GM18867 (cell line): Measurements from ENCODE around the gene C1QTNF12.

Experiments used
- ATAC-seq: cut with Tn5 transposase; IDR thresholded peaks from one replicate; pipeline ENCODE4 v1.9.1; 2021; ENCODE audit warnings: mild to moderate bottlenecking, moderate library complexity; ENCODE audit not compliant: unreplicated experiment

The C1QTNF12 gene, protein sequence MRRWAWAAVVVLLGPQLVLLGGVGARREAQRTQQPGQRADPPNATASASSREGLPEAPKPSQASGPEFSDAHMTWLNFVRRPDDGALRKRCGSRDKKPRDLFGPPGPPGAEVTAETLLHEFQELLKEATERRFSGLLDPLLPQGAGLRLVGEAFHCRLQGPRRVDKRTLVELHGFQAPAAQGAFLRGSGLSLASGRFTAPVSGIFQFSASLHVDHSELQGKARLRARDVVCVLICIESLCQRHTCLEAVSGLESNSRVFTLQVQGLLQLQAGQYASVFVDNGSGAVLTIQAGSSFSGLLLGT

GRCh38 chr1:1246577-1247340, at the start of gene C1QTNF12:
Gene C1QTNF12, minus strand, starts transcription at chr1:1246722. Its CDS starts 32 bp downstream, at chr1:1246690.
- ATAC-seq: no peak

DNA sequence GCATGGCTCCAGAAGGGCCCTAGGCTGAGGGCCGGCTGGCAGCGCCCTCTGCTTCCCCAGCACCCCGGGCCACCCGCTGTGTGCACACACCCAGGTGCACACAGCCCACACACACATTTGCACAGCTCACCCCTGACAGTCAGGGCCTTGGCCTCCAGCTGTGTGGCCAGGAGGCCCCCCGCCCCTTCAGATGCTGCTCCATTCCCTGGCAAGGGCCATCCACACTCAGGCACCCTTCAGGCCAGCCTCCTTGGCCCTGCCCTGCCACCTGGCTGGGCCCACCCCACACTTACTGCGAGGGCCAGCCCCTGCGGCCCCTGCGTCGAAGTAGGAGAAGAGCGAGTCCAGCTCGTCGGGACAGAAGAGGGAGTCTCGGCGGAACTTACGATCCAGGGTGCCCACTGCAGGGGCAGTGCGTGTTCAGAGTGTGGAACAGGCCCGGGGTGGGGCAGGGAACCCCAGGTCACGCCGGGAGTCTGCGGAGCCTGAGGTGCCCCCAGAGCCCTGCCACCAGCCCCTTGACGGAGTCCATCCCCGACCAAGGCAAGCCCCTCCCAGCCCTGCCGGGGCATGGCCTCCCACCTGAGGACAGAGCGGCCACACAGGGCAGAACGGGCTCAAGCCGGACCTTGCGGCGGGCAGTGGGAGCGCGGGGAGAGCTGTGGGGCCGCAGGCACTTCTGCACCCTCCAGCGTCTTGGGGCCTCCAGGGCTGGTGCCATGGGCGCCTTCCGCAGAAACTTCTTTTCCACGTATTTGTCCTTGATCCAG, 48.8 kb upstream of the C1QTNF12 start:
- no peak for ATAC-seq

GRCh38 chr1:1294250-1294890, 47.8 kb upstream of the C1QTNF12 start:
- no peak for ATAC-seq

GRCh38 chr1:1293263-1294249, 47.0 kb upstream of the C1QTNF12 start:
- ATAC-seq: no peak

DNA sequence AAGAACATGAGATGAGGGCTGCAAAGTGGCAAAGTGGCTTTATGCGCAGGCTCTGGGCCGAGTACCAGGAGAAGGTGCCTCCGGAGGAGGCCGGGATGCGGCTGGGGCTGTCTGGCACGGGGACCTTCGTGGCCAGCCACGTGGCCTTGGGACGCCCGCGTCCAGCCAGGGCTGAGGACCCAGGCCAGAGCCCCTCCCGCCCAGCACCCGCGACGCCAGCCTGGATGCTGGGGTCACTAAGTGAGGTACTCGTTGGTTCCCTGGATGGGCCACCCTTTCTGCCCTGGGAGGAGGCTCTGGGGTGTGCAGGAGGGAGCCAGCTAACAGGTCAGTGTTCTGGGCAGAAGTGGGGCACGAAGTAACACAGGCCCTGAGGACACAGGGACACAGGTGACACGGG, 46.3 kb upstream of the C1QTNF12 start:
- no peak for ATAC-seq

GRCh38 chr1:1292442-1292779, 45.9 kb upstream of the C1QTNF12 start:
- no peak for ATAC-seq

DNA sequence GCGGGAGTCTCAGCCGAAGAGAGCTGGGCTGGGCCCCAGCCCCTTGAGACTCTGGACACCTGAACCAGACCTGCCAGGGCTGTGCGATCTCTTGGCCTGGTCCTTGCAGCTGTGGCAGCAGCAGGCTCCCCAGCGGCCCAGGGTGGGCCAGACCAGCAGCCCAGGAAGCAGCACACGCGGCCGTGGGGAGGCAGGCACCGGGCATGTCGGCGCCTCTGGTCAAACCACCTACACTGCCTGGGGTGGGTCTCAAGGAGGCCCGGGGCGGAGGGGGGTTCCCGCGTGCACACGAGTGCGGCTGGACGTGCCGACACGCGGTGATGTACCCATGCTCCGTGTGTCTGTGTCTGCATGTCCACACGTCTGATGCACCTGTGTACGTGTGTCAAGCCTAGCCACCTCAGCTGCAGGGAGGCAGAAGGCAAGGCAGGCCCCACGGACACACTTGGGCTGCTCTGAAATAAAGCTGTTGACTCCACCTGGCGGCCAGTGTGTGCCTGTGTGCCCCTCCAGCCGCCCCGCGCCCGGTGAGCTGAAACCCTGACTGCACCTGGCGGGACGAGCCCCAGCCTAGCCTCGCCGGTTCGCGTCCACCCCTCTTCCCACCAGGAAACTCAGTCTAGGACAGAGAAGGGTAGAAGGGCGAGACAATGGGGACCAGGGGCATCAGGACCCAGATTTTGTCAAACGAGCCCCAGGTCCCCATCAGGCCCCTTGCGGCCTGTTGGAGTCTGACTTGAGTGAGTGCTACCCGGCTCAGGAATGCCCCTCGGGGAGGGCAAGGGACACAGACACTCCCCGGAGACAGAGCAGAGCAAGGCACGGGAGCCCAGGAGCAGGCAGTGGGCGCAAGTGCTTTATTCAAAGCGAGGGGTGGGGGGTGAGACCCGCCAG, 45.3 kb upstream of the C1QTNF12 start:
- ATAC-seq: peak; percentile 46

- no peak for ATAC-seq
Observed at GRCh38 chr1:1291023-1291528, 44.6 kb upstream of the C1QTNF12 start.

DNA sequence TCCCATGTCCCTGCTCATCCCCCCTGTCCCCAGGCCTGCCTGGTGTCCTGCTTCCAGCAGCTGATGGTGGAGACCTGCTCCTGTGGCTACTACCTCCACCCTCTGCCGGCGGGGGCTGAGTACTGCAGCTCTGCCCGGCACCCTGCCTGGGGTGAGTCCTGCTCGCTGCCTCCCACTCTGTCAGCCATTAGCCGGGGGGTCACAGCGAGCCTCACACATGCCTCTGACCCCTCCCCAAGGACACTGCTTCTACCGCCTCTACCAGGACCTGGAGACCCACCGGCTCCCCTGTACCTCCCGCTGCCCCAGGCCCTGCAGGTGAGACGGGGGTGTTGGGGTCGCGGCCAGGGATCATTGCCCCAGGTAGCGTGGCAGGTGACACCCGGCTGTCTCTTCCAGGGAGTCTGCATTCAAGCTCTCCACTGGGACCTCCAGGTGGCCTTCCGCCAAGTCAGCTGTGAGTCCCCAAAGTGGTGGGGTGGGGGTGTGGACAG, 43.8 kb upstream of the C1QTNF12 start:
- no peak for ATAC-seq

GRCh38 chr1:1287288-1288110, 41.0 kb upstream of the C1QTNF12 start:
- no peak for ATAC-seq

GRCh38 chr1:1286313-1287261, 40.1 kb upstream of the C1QTNF12 start:
- ATAC-seq: no peak

DNA sequence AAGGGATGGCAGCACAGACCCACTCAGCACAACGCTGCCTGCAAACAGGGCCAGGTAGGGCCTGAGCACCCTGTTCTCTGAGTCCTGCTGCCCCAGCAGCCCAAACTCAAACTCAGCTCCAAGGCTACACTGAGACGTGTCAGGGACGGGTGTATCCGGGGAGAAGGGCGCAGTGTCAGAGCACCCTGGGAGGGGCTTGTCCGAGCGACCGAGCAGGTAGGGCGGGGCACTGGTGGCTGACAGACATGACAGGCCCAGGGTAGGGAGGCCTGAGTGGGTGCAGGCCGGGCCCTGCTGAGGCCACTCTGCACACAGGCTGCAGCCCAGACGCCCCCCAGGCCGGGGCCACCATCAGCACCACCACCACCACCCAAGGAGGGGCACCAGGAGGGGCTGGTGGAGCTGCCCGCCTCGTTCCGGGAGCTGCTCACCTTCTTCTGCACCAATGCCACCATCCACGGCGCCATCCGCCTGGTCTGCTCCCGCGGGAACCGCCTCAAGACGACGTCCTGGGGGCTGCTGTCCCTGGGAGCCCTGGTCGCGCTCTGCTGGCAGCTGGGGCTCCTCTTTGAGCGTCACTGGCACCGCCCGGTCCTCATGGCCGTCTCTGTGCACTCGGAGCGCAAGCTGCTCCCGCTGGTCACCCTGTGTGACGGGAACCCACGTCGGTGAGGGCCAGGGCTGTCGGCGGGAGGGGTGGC, 39.2 kb upstream of the C1QTNF12 start:
- ATAC-seq: no peak

- ATAC-seq: no peak
Observed at GRCh38 chr1:1285102-1285571, 38.6 kb upstream of the C1QTNF12 start.

DNA sequence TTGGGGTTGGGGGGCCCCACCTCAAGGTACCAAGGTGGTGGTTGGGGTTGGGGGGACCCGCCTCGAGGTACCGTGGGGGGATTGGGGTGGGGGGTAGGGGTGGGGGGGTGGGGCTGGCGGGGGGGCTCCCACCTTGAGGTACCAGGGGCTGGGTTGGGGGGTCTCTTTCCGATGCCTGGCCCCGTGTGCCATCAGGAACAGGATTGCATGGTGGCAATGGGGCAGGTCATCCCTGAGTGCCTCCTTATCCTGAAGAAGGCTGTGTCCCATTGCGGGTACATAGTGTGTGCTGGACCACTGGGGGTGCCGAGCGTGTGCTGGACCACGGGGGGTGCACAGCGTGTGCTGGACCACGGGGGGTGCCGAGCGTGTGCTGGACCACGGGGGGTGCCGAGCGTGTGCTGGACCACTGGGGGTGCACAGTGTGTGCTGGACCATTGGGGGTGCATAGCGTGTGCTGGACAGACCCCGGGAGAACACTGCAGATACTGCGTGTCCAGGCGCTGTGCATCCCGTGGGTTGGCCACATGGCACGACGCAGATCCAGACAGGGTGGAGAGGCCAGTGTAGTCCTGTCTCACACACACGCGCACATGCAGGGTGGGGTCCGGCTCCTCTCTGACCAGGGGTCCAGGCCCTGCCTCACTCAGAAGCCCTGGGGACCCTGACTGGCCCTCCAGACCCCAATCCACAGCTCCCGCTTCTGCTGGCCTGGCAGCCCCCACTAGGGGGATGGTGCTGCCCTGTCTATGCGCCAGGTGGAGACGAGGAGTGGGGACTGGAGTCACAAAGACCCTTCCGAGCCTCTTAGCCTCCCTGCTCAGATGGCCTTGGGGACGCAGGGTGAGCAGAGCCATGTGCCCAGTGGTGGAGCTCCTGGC, 37.9 kb upstream of the C1QTNF12 start:
- no peak for ATAC-seq

DNA sequence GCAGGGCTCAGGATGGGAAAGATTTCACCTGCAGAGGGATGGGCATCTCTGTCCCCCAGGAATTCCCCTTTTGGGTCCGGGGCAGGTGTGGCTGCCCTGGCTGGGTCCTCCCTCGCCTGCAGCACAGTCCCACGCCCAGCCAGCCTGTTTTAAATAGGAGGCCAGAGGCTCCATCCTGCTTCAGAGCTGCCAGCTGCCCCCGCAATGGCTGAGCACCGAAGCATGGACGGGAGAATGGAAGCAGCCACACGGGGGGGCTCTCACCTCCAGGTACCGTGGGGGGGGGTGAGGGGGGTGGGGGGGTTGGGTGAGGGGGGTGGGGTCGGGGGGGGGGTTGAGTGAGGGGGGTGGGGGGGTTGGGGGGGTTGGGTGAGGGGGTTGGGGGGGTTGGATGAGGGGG, 37.3 kb upstream of the C1QTNF12 start:
- ATAC-seq: no peak
